ENCODE measurements around the gene ACCSL.

The ACCSL gene

GRCh38 chr11:44018829-44019228, 29.0 kb upstream of the ACCSL start:
- no peak for DNase-seq (ENCODE audit: low spot score)

GRCh38 chr11:44024977-44025376, 22.8 kb upstream of the ACCSL start:
- no peak for DNase-seq (ENCODE audit: low spot score)

- DNase-seq (ENCODE audit: low spot score), result no peak
These were observed 22.1 kb upstream of the ACCSL start for GRCh38 chr11:44025727-44026126.

GRCh38 chr11:44028401-44028800, 19.4 kb upstream of the ACCSL start:
- DNase-seq (ENCODE audit: low spot score), result no peak

GRCh38 chr11:44028816-44029506, 18.8 kb upstream of the ACCSL start:
- DNase-seq (ENCODE audit: low spot score), result no peak

GRCh38 chr11:44029507-44029845, 18.3 kb upstream of the ACCSL start:
- no peak for DNase-seq (ENCODE audit: low spot score)

GRCh38 chr11:44029977-44030911, 17.5 kb upstream of the ACCSL start:
- no peak for DNase-seq (ENCODE audit: low spot score)

GRCh38 chr11:44030996-44031395, 16.8 kb upstream of the ACCSL start:
- DNase-seq (ENCODE audit: low spot score), result no peak

GRCh38 chr11:44031549-44031948, 16.2 kb upstream of the ACCSL start:
- no peak for DNase-seq (ENCODE audit: low spot score)

- no peak for DNase-seq (ENCODE audit: low spot score)
These were observed 15.3 kb upstream of the ACCSL start for GRCh38 chr11:44032299-44033085.

- DNase-seq (ENCODE audit: low spot score), result no peak
These were observed 14.3 kb upstream of the ACCSL start for GRCh38 chr11:44033411-44033850.

GRCh38 chr11:44033856-44034255, 13.9 kb upstream of the ACCSL start:
- DNase-seq (ENCODE audit: low spot score), result no peak

- no peak for DNase-seq (ENCODE audit: low spot score)
These were observed 13.1 kb upstream of the ACCSL start for GRCh38 chr11:44034639-44035038.

GRCh38 chr11:44036811-44037657, 10.7 kb upstream of the ACCSL start:
- DNase-seq (ENCODE audit: low spot score), result peak; percentile 16

GRCh38 chr11:44037658-44037998, 10.2 kb upstream of the ACCSL start:
- no peak for DNase-seq (ENCODE audit: low spot score)

- no peak for DNase-seq (ENCODE audit: low spot score)
These were observed 4.6 kb upstream of the ACCSL start for GRCh38 chr11:44043157-44043556.

GRCh38 chr11:44046182-44046581, 1.6 kb upstream of the ACCSL start:
- DNase-seq (ENCODE audit: low spot score), result no peak

- DNase-seq (ENCODE audit: low spot score), result no peak
These were observed 483 bp upstream of the ACCSL start for GRCh38 chr11:44047298-44047697.

- no peak for DNase-seq (ENCODE audit: low spot score)
These were observed 2.1 kb downstream of the ACCSL start for GRCh38 chr11:44049832-44050231.

- DNase-seq (ENCODE audit: low spot score), result no peak
These were observed 3.4 kb downstream of the ACCSL start for GRCh38 chr11:44051171-44051570.

GRCh38 chr11:44057340-44057739, 9.6 kb downstream of the ACCSL start:
- DNase-seq (ENCODE audit: low spot score), result no peak

- DNase-seq (ENCODE audit: low spot score), result no peak
These were observed 10.5 kb downstream of the ACCSL start for GRCh38 chr11:44058275-44058674.
